Keratinocyte (primary cell): ENCODE results near the gene ADAMTSL1. TPM values are rescaled to one million over a fixed set of nuclear protein-coding genes. Genes with fewer than 3 reads are reported as not detected.

Experiments
- DNase-seq: peaks from one replicate; pipeline ENCODE4 v3.0.0-alpha.2; 2011; ENCODE audit warnings: low read depth, missing footprints, low spot score
- FAIRE-seq: peaks from 2 replicates; lab custom pipeline; 2011; peaks lifted over from hg19 to GRCh38; lab: Jason Lieb, UNC
- H2AFZ ChIP-seq: 2 replicates; pipeline ENCODE4 v1.6.0; 2012; ENCODE audit warnings: low read length, control low read depth, inconsistent platforms; ENCODE audit not compliant: control insufficient read depth
- H3K27ac ChIP-seq: 2 replicates; pipeline ENCODE4 v1.5.1; 2011; ENCODE audit warnings: low read length; ENCODE audit not compliant: control insufficient read depth, insufficient read depth
- H3K27me3 ChIP-seq: 3 replicates; pipeline ENCODE4 v1.6.0; 2011; ENCODE audit warnings: low read length; ENCODE audit not compliant: control insufficient read depth, insufficient read depth; ENCODE audit errors: extremely low read depth
- H3K36me3 ChIP-seq, 2 experiments: 2 replicates in 1 of 2; 3 replicates in 1 of 2; pipeline ENCODE4 v1.5.1; 2011; ENCODE audit warnings: low read length in 2 of 2, mild to moderate bottlenecking in 1 of 2; ENCODE audit not compliant: control insufficient read depth in 2 of 2, insufficient read depth in 2 of 2; ENCODE audit errors: extremely low read depth in 1 of 2
- H3K4me1 ChIP-seq: 3 replicates; pipeline ENCODE4 v1.5.1; 2011; ENCODE audit warnings: low read length; ENCODE audit not compliant: control insufficient read depth, insufficient read depth; ENCODE audit errors: extremely low read depth
- H3K4me2 ChIP-seq: 3 replicates; pipeline ENCODE4 v1.6.0; 2011; ENCODE audit warnings: low read depth, low read length; ENCODE audit not compliant: control insufficient read depth, insufficient read depth; ENCODE audit errors: extremely low read depth
- H3K4me3 ChIP-seq, 3 experiments: fragments of 200-600 bp in 1 of 3; sonication (generic) in 1 of 3; 2 replicates in 2 of 3; 3 replicates in 1 of 3; pipeline ENCODE4 v1.5.1; 2011 to 2016; ENCODE audit warnings: low read length in 3 of 3, mild to moderate bottlenecking in 3 of 3, control low read depth in 2 of 3, inconsistent platforms in 1 of 3, low read depth in 1 of 3, mixed read lengths in 1 of 3, mixed run types in 1 of 3, moderate library complexity in 1 of 3; ENCODE audit not compliant: control insufficient read depth in 2 of 3, insufficient read depth in 2 of 3; ENCODE audit errors: extremely low read depth in 1 of 3
- H3K79me2 ChIP-seq: 2 replicates; pipeline ENCODE4 v1.6.0; 2012; ENCODE audit warnings: low read length; ENCODE audit not compliant: control insufficient read depth, insufficient read depth
- H3K9ac ChIP-seq: 3 replicates; pipeline ENCODE4 v1.6.0; 2011; ENCODE audit warnings: low read length; ENCODE audit not compliant: control insufficient read depth, insufficient read depth; ENCODE audit errors: extremely low read depth
- H3K9me1 ChIP-seq: 3 replicates; pipeline ENCODE4 v1.6.0; 2011; ENCODE audit warnings: low read length; ENCODE audit not compliant: control insufficient read depth, insufficient read depth; ENCODE audit errors: extremely low read depth
- H3K9me3 ChIP-seq: 2 replicates; pipeline ENCODE4 v1.5.1; 2012; ENCODE audit warnings: low read depth, low read length; ENCODE audit not compliant: control insufficient read depth
- H4K20me1 ChIP-seq: 3 replicates; pipeline ENCODE4 v1.6.0; 2011; ENCODE audit warnings: low read length; ENCODE audit not compliant: control insufficient read depth, insufficient read depth; ENCODE audit errors: extremely low read depth
- CTCF ChIP-seq, 3 experiments: IDR thresholded peaks in 1 of 3; conservative IDR thresholded peaks in 1 of 3; optimal IDR thresholded peaks in 1 of 3; 2 replicates in 2 of 3; 3 replicates in 1 of 3; pipeline versions ENCODE3 to v1.5.1; 2011; ENCODE audit warnings: low read length in 3 of 3, mild to moderate bottlenecking in 3 of 3, moderate library complexity in 2 of 3, control low read depth in 1 of 3, inconsistent platforms in 1 of 3; ENCODE audit not compliant: insufficient read depth in 2 of 3; ENCODE audit errors: extremely low read depth in 1 of 3
- EZH2 ChIP-seq: IDR thresholded peaks from one replicate; pipeline ENCODE4 v1.6.1; 2012; ENCODE audit warnings: inconsistent platforms, mild to moderate bottlenecking, low read length, moderate library complexity
- dilution Hi-C: fragments of 300-500 bp; cut with MboI; formaldehyde crosslinking; loops from one replicate; pipeline ENCODE4 v1.7.0; 2020; ENCODE audit warnings: low sequenced_read_pairs; ENCODE audit not compliant: extremely low pct_ligation_motif_present
- polyA plus RNA-seq, 5 experiments: library from polyadenylated mRNA; depleted of rRNA in 3 of 5; stranded (reverse) in 3 of 5; stranded (forward) in 1 of 5; unstranded in 1 of 5; fragments of >200 nt; gene quantifications; 1 replicate in 1 of 5; 2 replicates in 3 of 5; 3 replicates in 1 of 5; pipeline versions ENCODE4 v1.2.1 to v1.2.3, GENCODE V29; 2011 to 2012; ENCODE audit warnings: missing spikeins in 2 of 5, low read depth in 1 of 5, low replicate concordance in 1 of 5

Gene ADAMTSL1
- polyA plus RNA-seq, 1 donor (not counting 4 experiments of a cell fraction or from before 2014, with no cell fraction given): 1.1 TPM

- Histone ChIP-seq H3K36me3 (no peaks in the 10 kb centered on the region), H2AFZ (no peak overlapping the region), H3K79me2 (no peaks in the 10 kb centered on the region), H3K9me3 (no peaks in the 10 kb centered on the region), H3K4me2 (no peak overlapping the region), H3K27ac (no peak overlapping the region), H3K4me3 (no peak overlapping the region), H3K9me1 (no peaks in the 10 kb centered on the region), H4K20me1 (no peaks in the 10 kb centered on the region), H3K4me1 (no peaks in the 10 kb centered on the region), H3K27me3 (no peaks in the 10 kb centered on the region), H3K9ac (no peak overlapping the region)
- TF ChIP-seq EZH2: no peak
- TF ChIP-seq CTCF (optimal IDR thresholded peaks at IDR 0.05 in 1 of 3, IDR thresholded peaks at IDR 0.05 in 1 of 3, conservative IDR thresholded peaks at IDR 0.05 in 1 of 3; ENCODE audit: extremely low read depth in 1 of 3, insufficient read depth in 2 of 3, low read length in 3 of 3): no peak
- dilution Hi-C loops: no loop called here
- FAIRE-seq (no peak), DNase-seq (no peak)
Measured at GRCh38 chr9:18617759-18618158, 143.8 kb downstream of the ADAMTSL1 start.

GRCh38 chr9:18618862-18619261, 144.9 kb downstream of the ADAMTSL1 start:
- Histone ChIP-seq H3K9ac (no peak overlapping the region), H4K20me1 (no peaks in the 10 kb centered on the region), H3K4me3 (no peak overlapping the region), H3K27me3 (no peaks in the 10 kb centered on the region), H3K36me3 (no peaks in the 10 kb centered on the region), H3K27ac (no peak overlapping the region), H2AFZ (no peak overlapping the region), H3K4me1 (no peaks in the 10 kb centered on the region), H3K79me2 (no peaks in the 10 kb centered on the region), H3K4me2 (no peak overlapping the region), H3K9me3 (no peaks in the 10 kb centered on the region), H3K9me1 (no peaks in the 10 kb centered on the region)
- DNase-seq (no peak), FAIRE-seq (no peak)
- TF ChIP-seq CTCF (optimal IDR thresholded peaks at IDR 0.05 in 1 of 3, IDR thresholded peaks at IDR 0.05 in 1 of 3, conservative IDR thresholded peaks at IDR 0.05 in 1 of 3; ENCODE audit: extremely low read depth in 1 of 3, insufficient read depth in 2 of 3, low read length in 3 of 3) (no peak), EZH2 (no peak)
- dilution Hi-C loops: no loop called here
